UCSD-AML1 (cell line): ENCODE data around the gene E4F1.
"Not testable (repeated sequence)": the region's sequence is repeated elsewhere in the genome, so short reads cannot be mapped to it uniquely, and the experiment has no call there.

ENCODE experiments used
- DNase-seq: peaks from one replicate; lab custom pipeline; 2025; ENCODE audit not compliant: unreplicated experiment; lab: John Stamatoyannopoulos, UW

The E4F1 gene

GRCh38 chr16:2188395-2188794 is 35.0 kb upstream of the E4F1 start:
- DNase-seq: no peak

DNA sequence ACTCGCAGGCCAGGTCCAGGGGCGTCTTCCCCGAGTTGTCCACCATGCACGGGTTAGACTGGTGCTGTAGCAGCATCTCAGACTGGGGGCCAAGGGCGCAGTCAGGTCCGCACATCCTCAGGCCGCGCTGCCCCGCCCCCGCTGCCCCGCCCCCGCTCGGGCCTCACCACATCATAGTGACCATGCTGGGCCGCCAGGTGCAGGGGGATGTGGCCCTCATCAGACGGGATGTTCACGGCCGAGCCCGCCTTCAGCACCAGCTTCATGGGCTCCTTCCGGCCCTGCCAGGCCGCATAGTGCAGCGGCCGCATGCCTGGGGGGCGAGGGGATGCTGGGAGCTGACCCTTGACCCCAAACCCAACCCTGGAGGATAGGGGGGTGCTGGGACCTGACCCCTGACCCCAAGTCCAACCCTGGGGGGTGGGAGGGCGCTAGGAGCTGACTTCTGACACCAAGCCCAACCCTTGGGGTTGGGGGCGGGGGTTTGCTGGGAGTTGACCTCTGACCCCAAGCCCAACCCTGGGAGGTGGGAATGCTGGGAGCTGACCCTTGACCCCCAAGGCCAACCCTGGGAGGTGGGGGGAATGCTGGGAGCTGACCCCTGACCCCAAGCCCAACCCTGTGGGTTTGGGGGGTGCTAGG is 34.0 kb upstream of the E4F1 start:
- DNase-seq: no peak

GRCh38 chr16:2190002-2190658 is 33.3 kb upstream of the E4F1 start:
- no peak for DNase-seq

- DNase-seq: no peak
Measured at GRCh38 chr16:2190659-2191445, 32.5 kb upstream of the E4F1 start.

GRCh38 chr16:2191446-2191706 is 32.0 kb upstream of the E4F1 start:
- DNase-seq: no peak

DNA sequence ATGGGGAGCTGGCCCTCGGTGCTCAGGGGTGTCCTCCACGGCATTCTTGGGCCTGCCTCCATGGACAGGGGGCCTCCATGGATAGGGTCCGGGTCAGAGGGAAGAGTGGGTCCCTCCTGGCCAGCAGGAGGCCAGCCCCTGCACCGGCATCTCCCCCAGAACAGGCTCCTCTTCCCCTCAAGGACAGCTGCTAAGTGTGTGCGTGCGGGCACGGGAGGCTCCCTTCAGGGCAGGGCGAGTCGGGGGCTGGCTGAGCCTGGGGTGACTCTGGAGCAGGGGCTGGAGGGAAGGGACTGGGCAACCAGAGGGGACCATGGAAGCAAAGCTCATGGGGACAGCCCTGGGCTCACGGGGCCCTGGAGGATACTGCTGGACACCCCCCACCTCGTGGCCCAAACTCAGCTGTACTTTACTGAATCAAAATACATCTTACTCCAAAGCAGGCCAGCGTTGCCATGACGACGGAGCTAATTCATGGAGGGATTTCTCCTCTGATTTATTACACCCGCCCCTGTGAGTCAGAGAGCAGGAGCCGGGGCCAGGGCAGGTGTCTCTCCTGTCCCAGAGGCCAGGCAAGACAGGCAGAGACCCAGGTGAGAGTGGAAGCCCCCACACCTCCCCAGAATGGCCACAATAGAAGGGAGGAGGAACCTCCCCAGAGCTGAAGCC is 29.1 kb upstream of the E4F1 start:
- no peak for DNase-seq

GRCh38 chr16:2194852-2195321 is 28.5 kb upstream of the E4F1 start:
- DNase-seq: peak; percentile 31

DNA sequence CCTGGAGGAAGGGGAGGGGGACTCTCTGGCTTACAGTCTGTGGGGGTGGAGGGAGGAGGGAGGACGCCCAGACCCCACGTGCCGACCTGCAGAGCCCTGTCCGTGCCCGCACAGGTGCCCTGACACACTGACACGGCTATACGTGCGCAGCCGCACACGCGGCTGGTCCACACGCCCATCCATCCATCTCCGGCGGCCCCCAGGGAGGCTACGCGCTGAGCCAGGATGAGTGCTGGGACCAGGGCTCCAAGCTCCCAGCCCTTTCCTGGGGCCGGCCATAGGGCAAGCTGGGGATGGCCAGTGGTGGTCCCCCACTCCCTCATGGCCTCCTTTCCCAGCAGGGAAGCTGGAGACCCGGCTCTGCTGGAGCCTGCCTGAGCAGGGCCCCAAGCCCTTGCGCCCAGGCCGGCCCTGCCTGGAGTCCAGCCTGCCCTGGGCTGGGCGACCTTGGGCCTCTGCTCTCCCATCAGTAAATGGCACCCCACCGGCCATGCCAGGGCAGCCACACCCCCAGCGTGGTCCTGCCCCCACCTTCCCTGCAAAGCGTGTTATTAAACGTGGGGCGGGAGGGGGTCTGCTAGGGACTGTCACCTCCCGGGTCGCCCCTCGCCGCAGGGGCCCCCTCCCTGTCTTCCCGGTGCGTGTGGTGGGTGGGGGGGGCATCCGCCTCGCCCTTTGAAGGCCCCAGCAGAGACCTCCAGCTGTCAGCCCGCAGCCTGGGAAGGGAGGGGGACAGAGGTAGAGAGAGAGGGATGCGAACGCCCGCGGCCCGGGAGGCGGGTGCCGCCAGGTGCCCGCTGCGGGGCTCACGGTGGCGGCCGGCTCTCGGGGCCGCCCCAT is 27.8 kb upstream of the E4F1 start:
- DNase-seq: no peak

GRCh38 chr16:2196162-2196980 is 27.0 kb upstream of the E4F1 start, which contains the start of gene CASKIN1:
TSS of gene CASKIN1 (minus strand) at chr16:2196605. CDS start at chr16:2196432, 173 bp downstream.
- peak; percentile 28 for DNase-seq

GRCh38 chr16:2196981-2197511 is 26.3 kb upstream of the E4F1 start:
- no peak for DNase-seq

- DNase-seq: no peak
Measured at GRCh38 chr16:2197765-2198164, 25.6 kb upstream of the E4F1 start.

DNA sequence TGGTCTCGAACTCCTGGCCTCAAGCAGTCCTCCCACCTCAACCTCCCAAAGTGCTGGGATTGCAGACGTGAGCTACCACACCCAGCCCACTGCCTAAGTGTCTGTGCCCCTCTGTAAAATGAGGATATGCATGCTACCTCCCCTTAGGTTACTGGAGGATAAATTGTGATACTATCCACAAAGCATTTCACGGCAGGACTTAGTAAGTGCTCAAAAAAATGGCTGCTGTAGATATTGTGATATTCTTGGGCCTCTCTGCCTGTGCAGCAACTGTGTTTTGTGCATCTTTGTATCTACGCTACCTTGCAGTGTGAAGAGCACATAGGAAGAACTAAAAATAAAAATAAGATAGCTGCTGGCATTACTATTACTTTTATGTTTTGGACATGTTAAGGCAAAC is 25.1 kb upstream of the E4F1 start:
- no peak for DNase-seq

- DNase-seq: no peak
Measured at GRCh38 chr16:2199095-2199494, 24.3 kb upstream of the E4F1 start.

DNA sequence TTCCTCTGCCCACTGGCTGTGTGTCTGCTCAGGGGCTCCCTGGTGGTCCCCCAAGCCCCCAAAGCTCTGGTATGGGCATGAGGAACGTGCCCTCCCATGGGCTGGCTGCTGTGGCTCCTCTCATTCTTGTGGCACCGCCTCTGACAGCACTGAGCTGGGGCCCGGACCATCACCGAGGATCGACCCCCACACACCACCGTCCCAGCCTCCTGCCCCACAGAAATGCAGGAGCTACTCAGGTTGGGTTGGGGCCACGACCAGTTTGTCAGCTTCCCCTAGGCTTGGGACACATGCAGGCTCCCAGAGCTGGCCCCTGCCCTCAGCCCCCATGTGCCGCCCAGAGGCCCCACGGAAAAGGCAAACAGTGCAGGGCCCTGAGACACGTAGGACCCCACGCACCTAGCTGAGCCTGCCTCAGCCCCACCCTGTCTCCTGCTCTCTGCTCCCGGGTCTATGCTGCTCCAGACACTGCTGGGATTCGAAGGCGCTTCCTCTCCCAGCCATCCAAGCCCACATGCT is 23.7 kb upstream of the E4F1 start:
- DNase-seq: no peak

GRCh38 chr16:2200313-2200712 is 23.1 kb upstream of the E4F1 start:
- DNase-seq: no peak

- DNase-seq: not testable (repeated sequence)
Measured at GRCh38 chr16:2203119-2203688, 20.2 kb upstream of the E4F1 start.

DNA sequence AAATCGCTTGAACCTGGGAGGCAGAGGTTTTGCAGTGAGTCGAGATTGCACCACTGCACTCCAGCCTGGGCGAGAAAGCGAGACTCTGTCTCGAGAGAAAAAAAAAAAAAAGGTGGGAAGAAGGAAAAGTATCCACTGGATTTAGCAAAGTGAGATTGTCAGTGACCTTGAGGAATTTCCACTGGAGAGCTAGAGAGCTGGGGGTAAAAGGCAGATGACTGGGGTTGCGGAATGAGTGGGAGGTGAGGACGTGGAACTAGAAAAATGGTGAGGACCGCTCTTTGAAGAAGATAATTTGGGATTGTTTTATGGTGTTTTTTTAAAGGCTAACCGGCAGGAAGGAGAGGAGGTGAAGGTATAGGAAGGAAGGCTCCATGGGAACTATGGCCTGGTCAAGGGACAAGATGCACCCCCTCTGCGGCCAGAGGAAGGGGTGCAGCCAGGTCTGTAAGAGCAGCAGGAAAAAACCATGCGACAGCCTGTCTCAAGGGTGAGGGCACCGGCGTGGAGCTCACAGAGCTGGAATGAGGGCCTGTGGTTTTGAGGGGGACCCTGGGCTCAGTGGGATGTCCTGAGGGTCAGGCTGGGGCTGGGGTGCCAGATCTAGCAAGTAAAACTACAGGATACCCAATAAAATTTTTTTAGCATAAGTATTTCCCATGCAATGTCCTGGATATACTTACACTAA is 18.8 kb upstream of the E4F1 start:
- no peak for DNase-seq
